Peyer's patch (tissue), 4 donors: ENCODE measurements around the gene MACROH2A2.

Source experiments
- CTCF ChIP-seq, 6 experiments: fragments of 450-650 bp in 4 of 6; fragments of 200-600 bp in 2 of 6; sonication (generic) in 1 of 6; IDR thresholded peaks; one replicate each; pipeline ENCODE4 v1.5.1; 2017 to 2019; ENCODE audit warnings: antibody characterized with exemption in 6 of 6, mild to moderate bottlenecking in 3 of 6, moderate library complexity in 1 of 6
- POLR2A ChIP-seq, 2 donors: fragments of 450-650 bp; IDR thresholded peaks; one replicate each; pipeline ENCODE4 v1.5.1; 2017; ENCODE audit warnings: antibody characterized with exemption in 2 of 2, mild to moderate bottlenecking in 2 of 2, moderate library complexity in 2 of 2

GRCh38 chr10:70074165-70074564, 21.5 kb downstream of the MACROH2A2 start:
- TF ChIP-seq CTCF (IDR thresholded peaks at IDR 0.05) (no peak), POLR2A (IDR thresholded peaks at IDR 0.05) (no peak)
